Lung (tissue), 12 donors: Measurements from ENCODE around the gene SLC26A11. TPM values are rescaled to one million over a fixed set of nuclear protein-coding genes. Genes with fewer than 3 reads are reported as not detected.

Source experiments
- ATAC-seq: fragments of 200-7000 bp; cut with Tn5 transposase; one replicate; pipeline ENCODE4 v1.9.1; 2020; ENCODE audit warnings: moderate number of reproducible peaks; ENCODE audit not compliant: insufficient read depth, low FRiP score
- DNase-seq, 3 donors: peaks; one replicate each; pipeline ENCODE4 v3.0.0-alpha.2; 2013 to 2017
- H3K27ac ChIP-seq, 2 donors: one replicate each; pipeline ENCODE4 v1.5.1; 2013; ENCODE audit warnings: mild to moderate bottlenecking in 2 of 2, moderate library complexity in 2 of 2, control low read depth in 1 of 2, inconsistent platforms in 1 of 2, low read depth in 1 of 2, low read length in 1 of 2
- H3K27me3 ChIP-seq, 3 donors: one replicate each; pipeline ENCODE4 v1.5.1; 2013; ENCODE audit warnings: low read length in 2 of 3; ENCODE audit not compliant: control insufficient read depth in 3 of 3, insufficient read depth in 3 of 3
- H3K36me3 ChIP-seq, 4 donors: one replicate each; pipeline ENCODE4 v1.5.1; 2013; ENCODE audit warnings: low read length in 4 of 4, mild to moderate bottlenecking in 1 of 4, moderate library complexity in 1 of 4; ENCODE audit not compliant: control insufficient read depth in 4 of 4, insufficient read depth in 4 of 4
- H3K4me1 ChIP-seq, 5 donors: one replicate each; pipeline ENCODE4 v1.5.1; 2013; ENCODE audit warnings: low read length in 5 of 5, mild to moderate bottlenecking in 2 of 5, moderate library complexity in 1 of 5; ENCODE audit not compliant: control insufficient read depth in 5 of 5, insufficient read depth in 5 of 5
- H3K4me3 ChIP-seq: one replicate; pipeline ENCODE4 v1.5.1; 2013; ENCODE audit warnings: mild to moderate bottlenecking, control low read depth, moderate library complexity
- H3K9ac ChIP-seq, 2 donors: one replicate each; pipeline ENCODE4 v1.5.1; 2013; ENCODE audit warnings: low read length in 2 of 2, control low read depth in 1 of 2; ENCODE audit not compliant: insufficient read depth in 1 of 2
- H3K9me3 ChIP-seq, 4 donors: one replicate each; pipeline ENCODE4 v1.5.1; 2013; ENCODE audit warnings: low read length in 3 of 4, mild to moderate bottlenecking in 1 of 4, moderate library complexity in 1 of 4; ENCODE audit not compliant: control insufficient read depth in 4 of 4, insufficient read depth in 3 of 4
- CTCF ChIP-seq: IDR thresholded peaks from 2 replicates; pipeline ENCODE4 v1.5.1; 2012; ENCODE audit warnings: mild to moderate bottlenecking; ENCODE audit errors: control extremely low read depth, extremely low read depth
- WGBS, 2 donors: extraction: QIAGEN DNeasy Blood & Tissue Kit; methylation state at CpG; one replicate each; pipeline ENCODE4 v1.1.7; 2013; 5-methylcytosine and 5-hydroxymethylcytosine counted together
- polyA plus RNA-seq, 2 donors: library from polyadenylated mRNA; stranded (reverse); fragments of 200-250 nt; gene quantifications; one replicate each; pipeline ENCODE4 v1.2.1, GENCODE V29; 2013
- total RNA-seq, 2 donors: library from RNA; depleted of rRNA in 1 of 2; stranded (reverse); fragments of >200 nt in 1 of 2; gene quantifications; one replicate each; pipeline ENCODE4 v1.2.1, GENCODE V29; 2014 to 2021
- donor health status: control.
- donor health status: control.
- donor health status: Bipolar disorder and iron deficiency.
- donor health status: healthy.
- donor health status: DM: yes; HTN: yes; CAD: no.

SLC26A11 gene
- total and polyA plus RNA-seq, 4 donors, result 25.0 to 37.0 (median 31.0) TPM

GRCh38 chr17:80245566-80246265, 25.5 kb downstream of the SLC26A11 start:
- WGBS, 2 donors, result 92 to 95% methylated on average over 26 to 27 of the region's 27 CpGs

DNA sequence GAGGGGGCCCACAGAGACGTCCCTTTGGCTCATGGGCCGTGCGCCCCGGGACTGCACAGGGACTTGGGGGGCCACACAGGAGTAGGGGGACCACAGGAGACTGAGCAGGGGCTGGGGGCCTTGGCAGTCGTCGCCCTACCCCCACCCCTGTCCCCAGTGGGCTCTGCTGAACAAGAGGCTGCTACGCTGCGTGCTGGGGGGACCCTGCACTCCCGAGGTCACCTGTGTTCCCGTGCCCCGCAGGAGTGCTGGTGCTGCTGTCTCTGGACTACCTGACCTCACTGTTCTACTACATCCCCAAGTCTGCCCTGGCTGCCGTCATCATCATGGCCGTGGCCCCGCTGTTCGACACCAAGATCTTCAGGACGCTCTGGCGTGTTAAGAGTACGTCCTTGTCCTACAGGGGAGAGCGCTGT, 26.0 kb downstream of the SLC26A11 start:
- no peak overlapping the region for H3K27ac ChIP-seq
- H3K36me3 ChIP-seq, result peaks cover 2 to 48% (median 15%) of the 10 kb centered on the region in 4 donors
- no peak overlapping the region for H3K4me3 ChIP-seq
- H3K9ac ChIP-seq, result no peak overlapping the region
- TF ChIP-seq CTCF, result no peak
- DNase-seq (no peak), ATAC-seq (no peak)
- WGBS, 2 donors, result 96 to 97% methylated on average over 17 to 19 of the region's 19 CpGs
- no peaks in the 10 kb centered on the region for H3K27me3 ChIP-seq
- H3K9me3 ChIP-seq, result no peaks in the 10 kb centered on the region
- H3K4me1 ChIP-seq, result no peaks in the 10 kb centered on the region

More at GRCh38 chr17:80245566-80246265, 25.5 kb downstream of the SLC26A11 start:
- DNase-seq (no peak), ATAC-seq (no peak)
- Histone ChIP-seq H3K4me3 (no peak overlapping the region), H3K36me3 (peaks cover 2 to 48% (median 15%) of the 10 kb centered on the region in 4 donors), H3K27ac (no peak overlapping the region), H3K9me3 (no peaks in the 10 kb centered on the region), H3K27me3 (no peaks in the 10 kb centered on the region), H3K9ac (no peak overlapping the region), H3K4me1 (no peaks in the 10 kb centered on the region)
- no peak for TF ChIP-seq CTCF

DNA sequence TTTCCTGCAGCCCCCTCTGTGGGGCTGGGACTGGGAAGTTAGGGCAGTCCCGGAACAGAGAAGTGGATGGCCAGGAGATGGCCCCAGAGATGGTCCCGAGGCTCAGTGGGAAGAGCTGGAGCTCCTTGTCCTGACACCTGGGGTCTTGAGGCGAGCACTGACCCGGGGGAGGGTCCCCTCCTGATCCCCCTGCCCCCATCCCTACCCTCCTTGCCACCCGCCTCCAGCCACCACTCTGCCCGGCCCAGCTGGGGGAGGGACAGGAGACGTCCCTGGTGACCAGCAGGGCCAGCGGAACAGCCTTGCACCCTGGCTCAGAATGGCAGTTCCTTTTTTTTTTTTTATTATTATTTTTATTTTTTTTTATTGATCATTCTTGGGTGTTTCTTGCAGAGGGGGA, 26.5 kb downstream of the SLC26A11 start:
- no peak for DNase-seq
- H3K9me3 ChIP-seq, result no peaks in the 10 kb centered on the region
- no peak for ATAC-seq
- peaks cover 2 to 46% (median 15%) of the 10 kb centered on the region in 4 donors for H3K36me3 ChIP-seq
- TF ChIP-seq CTCF, result no peak
- H3K4me3 ChIP-seq, result no peak overlapping the region
- H3K27me3 ChIP-seq, result no peaks in the 10 kb centered on the region
- no peaks in the 10 kb centered on the region for H3K4me1 ChIP-seq
- WGBS, 2 donors, result 89 to 96% methylated on average over 8 of the region's 8 CpGs
- H3K9ac ChIP-seq, result no peak overlapping the region
- H3K27ac ChIP-seq, result no peak overlapping the region
